ENCODE measurements around the gene JADE2. TPM values are rescaled to one million over a fixed set of nuclear protein-coding genes. Genes with fewer than 3 reads are reported as not detected.

The JADE2 gene
- polyA plus RNA-seq, 4 donors, result 9.9 to 13.1 (median 11.8) TPM

DNA sequence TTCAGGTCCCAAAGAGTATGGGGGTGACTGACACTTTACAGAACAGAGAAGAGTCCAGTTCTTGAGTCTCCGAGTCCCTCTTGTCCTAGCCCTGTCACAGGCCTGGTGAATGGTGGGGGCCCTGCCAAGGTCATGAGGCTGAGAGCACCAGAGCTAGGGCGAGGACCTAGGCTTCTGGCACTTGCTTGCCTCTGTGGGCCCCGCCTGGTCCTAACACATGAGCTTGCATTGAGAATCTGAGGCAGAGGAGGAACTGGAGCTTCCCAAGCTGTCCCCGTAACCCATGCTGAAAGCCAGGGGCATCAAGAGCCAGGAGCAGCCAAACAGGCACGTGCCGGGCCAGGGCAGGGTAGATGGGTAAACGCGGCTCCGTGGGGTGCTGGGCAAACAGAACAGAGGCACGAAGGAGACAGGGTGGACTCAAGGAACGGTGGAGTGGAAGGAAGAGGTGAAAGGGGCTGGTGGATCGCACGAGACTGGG is 41.3 kb downstream of the JADE2 start:
- DNase-seq (ENCODE audit: low read depth in 4 of 4, low spot score in 3 of 4), result no peak

DNA sequence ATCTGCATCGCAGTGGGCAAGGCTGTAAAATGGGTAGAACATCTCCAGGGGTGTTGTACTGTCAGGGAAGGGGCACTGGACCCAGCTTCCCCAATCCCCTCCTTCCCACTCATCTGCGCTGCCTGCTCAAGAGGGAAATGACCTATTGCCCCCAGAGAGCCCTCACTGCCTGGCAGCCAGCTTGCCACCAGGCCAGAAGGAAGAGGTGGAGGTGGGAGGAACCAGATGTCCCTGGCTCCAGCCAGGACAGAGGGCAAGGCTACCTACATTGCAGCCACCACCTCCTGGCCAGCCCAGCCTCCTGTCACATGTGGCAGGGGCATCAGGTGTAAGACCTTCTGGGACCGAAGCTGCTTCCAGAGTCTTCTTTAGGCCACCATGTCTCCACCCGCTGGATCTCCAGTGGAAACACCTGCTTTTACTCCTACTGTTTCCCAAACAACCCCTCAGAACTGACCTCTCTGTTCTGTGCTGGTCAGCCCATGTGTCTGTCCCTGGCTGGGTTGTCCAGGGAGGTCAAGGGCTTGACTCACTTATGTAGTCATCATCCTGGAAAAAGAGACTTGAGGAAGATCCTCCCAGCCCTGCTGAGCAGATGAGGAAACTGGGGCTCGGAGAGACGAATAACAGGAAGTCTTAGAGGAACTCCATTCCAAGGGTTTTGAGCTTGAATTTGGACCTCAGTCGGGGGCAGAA is 42.3 kb downstream of the JADE2 start:
- DNase-seq (ENCODE audit: low read depth in 4 of 4, low spot score in 3 of 4), result no peak

DNA sequence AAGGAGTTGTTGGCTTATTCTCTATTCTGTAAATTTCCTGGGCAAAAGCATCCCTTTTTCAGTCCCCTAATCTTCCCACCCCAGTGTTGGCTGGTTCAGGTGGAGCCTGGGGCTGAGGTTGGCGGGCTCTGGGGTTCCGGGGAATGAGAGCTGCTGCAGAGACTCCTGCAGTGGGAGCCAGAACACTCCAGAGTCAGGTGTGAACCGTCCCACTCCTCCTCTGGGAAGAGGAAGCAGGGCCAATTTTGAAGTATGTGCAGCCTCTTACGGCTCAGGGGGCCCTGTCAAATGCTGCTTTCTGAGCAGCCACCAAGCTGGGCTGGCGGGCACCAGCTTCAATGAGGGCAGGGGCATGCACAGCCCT is 42.8 kb downstream of the JADE2 start:
- no peak for DNase-seq (ENCODE audit: low read depth in 4 of 4, low spot score in 3 of 4)

DNA sequence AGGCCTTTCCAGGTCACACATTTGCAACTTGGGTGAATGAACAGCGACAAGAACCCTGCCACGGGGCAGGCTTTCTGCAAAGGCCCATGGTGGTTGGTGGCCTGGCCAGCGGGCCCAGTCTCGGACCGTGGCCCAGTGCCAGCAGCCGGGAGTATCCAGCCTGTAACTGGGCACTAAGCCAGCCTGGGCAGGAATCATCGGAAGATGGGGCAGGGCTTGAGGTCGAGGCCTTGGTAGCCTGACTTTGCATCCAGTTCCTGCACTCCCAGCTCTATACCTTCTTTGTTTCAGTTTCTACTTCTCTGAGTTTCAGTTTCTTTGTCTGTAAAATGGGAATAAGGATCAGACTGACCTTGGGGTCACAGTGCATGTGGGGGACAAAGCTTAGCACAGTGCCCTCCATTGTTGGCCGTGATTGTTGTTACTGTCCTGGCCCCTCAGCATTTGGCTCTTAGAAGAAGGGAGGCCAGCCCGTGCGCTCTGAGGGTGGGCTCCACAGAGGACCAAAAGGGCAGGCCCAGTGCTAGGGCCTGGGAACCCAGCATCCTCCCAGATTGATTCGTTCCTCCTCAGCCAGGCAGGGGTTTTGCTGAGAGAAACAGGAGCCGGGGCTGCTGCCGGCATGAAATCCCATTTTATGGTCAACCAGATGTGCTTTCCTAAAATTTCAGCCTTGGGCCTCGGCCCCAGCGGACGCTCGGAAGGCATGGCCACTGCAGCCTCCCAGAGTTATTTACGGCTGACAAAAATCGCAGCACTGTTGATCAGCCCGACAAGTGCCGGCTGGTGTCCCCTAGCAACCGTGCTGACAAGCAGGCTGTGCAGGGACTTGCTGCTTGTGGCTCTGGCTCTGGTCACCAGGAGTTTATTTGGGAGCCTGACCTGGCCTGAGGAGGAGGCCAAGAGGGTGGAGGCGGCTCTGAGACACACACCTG is 43.6 kb downstream of the JADE2 start:
- DNase-seq (ENCODE audit: low read depth in 4 of 4, low spot score in 3 of 4), result peak in 3 of 4 donors; percentile 50 to 69 (median 62)

DNA sequence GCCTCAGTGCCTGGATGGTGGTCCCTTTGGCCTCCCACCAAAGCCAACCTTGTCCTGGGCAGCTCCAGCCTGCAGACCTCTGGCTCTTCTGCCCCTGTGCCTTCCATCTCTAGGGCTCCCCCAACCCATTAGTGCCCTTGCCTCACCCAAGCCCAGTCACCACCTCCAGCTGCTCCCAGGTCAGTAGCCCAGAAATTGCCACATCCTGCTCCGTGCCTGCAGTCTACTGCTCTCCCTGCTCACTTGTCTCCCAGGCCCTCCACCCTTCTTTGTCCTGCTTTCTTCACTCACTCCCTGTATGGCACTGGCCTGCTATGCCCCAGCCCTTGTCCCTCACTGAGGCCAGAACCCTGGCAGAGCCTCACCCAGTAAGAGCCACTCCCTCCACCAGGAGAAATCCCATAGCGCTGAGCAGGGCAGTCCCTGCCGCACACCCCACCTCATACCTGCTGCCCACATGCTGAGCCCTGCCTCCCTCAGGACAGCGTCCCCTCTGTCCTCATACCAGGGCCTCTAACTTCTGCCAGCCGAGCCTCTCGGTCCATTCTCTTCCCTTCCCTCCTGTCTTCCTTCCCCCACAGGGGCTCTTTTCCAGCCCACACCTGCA is 44.4 kb downstream of the JADE2 start:
- no peak for DNase-seq (ENCODE audit: low read depth in 4 of 4, low spot score in 3 of 4)

DNA sequence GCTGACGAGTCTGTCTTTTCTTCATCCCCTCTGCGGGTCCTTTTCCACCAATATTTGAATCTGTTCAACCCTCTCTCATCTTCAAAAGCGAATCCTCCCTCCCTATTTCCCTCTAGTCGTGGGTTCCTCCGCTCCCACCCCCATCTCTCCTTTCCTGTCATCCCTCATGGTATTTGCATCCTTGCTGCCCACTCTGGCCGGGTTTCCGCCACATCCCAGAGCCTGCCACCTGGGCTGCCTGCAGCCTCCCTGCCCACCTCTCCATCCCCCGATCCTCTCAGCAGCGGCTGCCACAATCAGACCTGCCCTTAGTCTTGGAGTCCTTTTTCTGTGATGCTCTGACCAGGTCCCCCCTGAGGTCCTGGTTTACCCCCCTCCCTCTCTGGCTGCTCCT is 44.9 kb downstream of the JADE2 start:
- no peak for DNase-seq (ENCODE audit: low read depth in 4 of 4, low spot score in 3 of 4)

DNA sequence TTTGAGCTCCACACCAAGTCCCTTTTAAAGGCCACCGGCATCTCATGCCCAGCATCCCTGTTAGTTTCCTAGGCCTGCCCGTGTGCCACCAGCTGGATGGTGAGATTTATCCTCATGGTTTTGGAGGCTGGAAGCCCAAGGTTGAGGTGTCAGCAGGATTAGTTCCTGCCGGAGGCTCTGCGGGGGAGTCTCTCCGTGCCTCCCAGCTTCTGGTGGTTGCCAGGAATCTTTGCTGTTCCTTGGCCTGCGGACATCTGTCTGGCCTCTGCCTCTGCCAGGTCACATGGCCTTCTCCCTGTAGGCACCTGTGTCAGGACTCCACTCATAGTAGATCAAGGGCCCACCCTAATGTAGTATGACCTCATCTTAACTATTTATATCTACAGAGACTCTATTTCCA is 45.4 kb downstream of the JADE2 start:
- no peak for DNase-seq (ENCODE audit: low read depth in 4 of 4, low spot score in 3 of 4)

DNA sequence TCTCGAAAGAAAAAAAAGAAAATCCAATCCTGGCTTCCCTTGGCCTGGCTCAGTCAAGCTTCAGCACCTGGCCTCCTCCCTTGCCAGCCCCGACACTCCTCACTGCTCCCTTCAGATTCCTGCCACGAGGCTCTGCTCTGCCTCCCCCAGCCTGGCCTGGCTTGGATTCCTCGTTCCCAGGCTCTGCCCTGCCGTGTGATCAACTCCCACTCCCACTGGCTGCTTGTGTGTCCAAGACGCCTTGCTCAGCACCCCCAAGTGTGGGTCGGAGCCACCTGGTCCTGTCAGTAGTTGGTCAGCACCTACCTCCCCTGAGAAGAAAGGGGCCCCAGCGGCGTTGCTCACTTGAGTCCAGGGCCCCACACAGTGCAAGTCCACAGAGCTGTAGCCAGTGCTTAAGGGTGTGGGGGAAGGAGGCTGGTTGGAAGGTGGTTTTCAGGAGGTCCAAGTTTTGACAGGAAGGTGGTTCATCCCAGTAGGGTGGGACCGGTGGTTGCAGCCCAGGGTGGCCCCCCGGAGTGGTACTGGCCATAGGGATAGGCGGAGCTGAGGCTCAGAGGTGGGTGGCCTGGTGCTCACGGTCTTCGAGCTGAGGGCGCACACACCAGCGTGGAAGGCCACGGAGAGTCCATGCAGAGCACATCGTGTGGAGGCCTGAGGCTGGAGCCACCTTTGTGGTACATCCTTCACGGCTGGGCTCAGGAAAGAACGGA is 46.4 kb downstream of the JADE2 start:
- no peak for DNase-seq (ENCODE audit: low read depth in 4 of 4, low spot score in 3 of 4)

DNA sequence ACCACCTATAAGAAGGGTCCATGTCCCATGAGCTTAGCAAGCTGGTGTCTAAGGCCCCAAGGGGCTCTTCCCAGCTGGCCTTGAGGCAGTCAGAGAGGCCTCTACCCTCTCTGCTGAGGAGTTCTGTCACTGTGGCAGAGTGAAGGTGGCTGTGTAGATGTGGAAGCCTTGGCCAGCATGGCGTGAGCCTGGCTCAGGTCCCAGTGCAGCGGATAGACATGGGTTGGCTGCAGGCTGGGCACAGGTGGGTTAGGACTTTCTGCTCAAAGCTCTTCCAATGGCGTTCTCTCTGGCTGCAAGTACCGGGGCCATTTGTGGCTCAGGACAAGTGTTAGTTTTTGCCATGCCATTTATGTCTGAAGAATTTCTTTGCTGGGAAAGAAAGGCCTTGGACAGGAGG is 47.3 kb downstream of the JADE2 start:
- DNase-seq (ENCODE audit: low read depth in 4 of 4, low spot score in 3 of 4), result no peak

DNA sequence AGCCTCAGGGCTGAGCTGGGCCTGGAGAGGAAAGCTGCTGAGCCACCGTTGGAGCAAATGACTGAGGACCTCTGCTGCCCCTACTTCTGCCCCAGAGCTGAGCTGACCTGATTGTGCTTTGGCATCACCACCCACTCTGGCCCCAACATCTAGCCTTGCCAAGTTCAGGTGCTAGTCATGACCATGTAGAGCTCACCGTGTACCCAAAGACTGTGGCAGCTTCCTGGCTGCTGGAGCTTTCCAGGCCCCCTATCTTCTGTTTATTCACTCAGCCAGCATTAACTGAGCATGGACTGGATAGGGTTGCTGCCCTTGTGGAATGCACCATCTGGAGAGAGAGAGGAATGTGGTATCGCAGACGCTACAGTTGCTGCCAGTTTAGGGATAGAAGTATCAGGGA is 49.1 kb downstream of the JADE2 start:
- DNase-seq (ENCODE audit: low read depth in 4 of 4, low spot score in 3 of 4), result no peak

DNA sequence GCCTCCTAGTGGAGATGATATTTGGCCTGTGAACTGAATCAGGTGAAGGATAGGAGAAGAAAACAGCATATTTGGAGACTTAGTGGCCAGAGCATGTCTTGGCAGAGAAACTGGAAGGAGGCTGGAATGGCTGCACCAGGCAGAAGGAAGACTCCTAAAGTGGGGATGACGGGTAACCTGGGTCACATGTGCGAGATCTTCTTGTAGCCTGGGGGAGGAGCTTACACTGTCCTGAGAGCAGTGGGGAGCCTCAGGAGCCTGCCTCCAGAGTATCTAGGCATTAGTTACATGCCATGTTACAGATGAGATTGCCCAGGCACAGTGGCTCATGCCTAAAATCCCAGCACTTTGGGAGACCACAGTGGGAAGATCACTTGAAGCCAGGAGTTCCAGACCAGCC is 49.8 kb downstream of the JADE2 start:
- DNase-seq (ENCODE audit: low read depth in 4 of 4, low spot score in 3 of 4), result no peak

DNA sequence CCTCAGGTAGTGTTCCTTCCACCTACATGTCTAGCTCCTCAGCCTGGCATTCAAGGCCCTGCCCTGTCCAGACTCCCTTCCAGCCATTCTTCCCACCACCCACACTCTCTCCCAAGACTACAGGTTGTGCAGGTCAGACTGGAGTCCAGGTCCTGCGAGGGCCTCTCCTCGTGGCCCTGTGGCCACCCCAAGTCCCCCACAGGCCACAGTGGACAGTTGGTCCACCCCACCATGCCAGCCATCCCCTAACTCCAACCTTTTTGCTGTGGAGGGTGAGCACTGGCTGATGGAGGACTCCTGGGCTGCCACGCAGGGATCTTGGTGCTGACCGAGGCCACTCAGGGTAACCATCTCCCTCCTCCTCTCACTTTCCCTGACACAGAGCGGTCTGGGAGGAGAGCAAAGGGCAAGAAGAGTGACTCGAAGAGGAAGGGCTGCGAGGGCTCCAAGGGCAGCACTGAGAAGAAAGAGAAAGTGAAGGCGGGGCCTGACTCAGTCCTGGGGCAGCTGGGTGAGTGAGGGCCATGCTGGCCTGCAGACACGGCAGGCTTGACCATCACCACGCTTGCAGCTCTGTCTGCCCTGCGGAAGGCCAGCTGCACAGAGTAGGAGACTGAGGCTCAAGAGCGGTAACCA is 51.0 kb downstream of the JADE2 start:
- DNase-seq (ENCODE audit: low read depth in 4 of 4, low spot score in 3 of 4), result no peak

DNA sequence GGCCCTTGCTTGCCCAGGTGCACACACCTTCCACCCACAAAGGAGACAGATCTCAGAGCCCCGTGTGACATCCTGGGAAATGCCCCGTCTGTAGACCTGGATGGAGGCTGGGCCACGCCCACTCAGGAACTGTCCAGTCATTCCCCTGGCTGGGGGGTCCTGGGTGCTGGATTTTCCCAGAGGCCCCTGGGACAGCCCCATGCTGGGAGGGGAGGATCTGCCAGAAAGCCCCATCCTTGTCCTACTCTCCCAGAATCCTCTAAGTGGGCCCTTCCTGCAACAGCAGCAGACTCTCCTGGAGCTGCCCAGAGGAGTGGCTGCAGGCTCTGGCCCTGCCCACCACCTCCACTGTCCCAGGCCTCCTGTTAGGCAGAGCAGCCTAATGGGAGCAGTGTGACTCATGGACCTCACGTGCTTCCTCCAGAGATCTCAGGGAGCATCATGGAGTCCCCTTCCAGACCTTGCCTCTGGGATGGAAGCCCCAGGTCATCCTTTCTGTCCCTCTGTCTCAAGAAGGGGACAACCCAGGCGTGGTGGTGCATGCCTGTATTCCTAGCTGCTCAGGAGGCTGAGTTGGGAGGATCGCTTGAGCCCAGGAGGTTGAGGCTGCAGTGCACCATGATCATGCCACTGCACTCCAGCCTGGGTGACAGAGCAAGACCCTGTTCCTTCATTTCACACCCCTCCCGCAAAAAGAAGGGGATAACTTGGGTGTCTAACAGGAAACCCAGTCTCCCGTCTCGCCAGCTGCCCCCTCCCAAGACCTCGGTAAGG is 51.7 kb downstream of the JADE2 start:
- no peak for DNase-seq (ENCODE audit: low read depth in 4 of 4, low spot score in 3 of 4)

DNA sequence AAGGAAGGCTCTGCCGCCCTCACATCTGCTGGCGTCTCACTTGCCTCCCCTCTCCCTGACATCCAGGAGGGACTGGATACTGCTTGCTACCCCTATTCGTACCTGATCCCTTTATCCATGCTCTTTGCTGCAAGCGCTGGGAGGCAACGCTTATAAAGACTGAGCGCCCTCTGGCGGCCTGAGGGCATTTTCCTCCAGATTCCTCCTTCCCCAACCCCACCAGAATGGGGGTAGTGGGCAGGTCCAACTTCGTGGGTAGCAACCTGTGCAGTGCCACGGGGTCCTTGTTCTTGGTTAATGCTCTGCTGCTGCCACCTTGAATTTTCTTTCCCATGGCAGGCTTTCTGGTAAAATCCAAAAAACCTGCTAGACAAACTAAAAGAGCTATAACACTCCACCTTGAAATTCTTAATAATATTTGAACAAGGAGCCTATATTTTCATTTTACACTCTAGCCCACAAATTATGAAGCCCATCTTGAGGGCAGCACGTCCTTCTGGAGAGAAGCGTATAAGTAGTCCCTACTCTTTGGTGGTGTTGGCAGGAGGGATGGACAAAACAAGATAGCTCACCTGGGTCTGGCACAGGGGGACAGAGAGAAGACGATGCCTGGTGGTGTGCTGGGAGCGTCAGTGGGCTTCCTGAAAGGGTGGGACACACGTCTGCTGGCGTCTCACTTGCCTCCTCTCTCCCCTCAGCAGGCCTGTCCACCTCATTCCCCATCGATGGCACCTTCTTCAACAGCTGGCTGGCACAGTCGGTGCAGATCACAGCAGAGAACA is 52.5 kb downstream of the JADE2 start:
- DNase-seq (ENCODE audit: low read depth in 4 of 4, low spot score in 3 of 4), result peak; percentile 52 to 72 (median 66)

DNA sequence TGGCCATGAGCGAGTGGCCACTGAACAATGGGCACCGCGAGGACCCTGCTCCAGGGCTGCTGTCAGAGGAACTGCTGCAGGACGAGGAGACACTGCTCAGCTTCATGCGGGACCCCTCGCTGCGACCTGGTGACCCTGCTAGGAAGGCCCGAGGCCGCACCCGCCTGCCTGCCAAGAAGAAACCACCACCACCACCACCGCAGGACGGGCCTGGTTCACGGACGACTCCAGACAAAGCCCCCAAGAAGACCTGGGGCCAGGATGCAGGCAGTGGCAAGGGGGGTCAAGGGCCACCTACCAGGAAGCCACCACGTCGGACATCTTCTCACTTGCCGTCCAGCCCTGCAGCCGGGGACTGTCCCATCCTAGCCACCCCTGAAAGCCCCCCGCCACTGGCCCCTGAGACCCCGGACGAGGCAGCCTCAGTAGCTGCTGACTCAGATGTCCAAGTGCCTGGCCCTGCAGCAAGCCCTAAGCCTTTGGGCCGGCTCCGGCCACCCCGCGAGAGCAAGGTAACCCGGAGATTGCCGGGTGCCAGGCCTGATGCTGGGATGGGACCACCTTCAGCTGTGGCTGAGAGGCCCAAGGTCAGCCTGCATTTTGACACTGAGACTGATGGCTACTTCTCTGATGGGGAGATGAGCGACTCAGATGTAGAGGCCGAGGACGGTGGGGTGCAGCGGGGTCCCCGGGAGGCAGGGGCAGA is 53.3 kb downstream of the JADE2 start:
- no peak for DNase-seq (ENCODE audit: low read depth in 4 of 4, low spot score in 3 of 4)

DNA sequence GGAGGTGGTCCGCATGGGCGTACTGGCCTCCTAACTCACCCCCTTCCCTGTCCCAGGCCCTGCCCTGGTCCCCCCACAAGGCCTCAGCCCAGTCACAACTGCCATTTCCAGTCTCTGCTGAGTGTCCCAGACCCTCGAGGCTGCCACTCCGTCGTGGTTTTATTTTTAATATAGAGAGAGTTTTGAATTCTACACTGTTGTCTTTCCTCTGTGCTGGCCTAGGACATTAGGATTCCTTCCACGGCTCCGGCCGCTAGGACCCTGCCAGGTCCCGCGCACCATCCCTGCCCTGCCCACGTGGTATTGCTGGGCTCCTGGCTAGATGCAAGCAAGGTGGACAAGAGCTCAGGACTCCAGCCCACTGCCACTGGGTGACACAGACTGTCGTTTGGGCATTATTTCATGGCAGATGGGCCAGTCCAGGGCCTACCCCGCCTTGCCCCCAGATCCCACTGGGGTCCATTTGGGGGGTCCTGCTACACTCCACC is 53.9 kb downstream of the JADE2 start:
- no peak for DNase-seq (ENCODE audit: low read depth in 4 of 4, low spot score in 3 of 4)

DNA sequence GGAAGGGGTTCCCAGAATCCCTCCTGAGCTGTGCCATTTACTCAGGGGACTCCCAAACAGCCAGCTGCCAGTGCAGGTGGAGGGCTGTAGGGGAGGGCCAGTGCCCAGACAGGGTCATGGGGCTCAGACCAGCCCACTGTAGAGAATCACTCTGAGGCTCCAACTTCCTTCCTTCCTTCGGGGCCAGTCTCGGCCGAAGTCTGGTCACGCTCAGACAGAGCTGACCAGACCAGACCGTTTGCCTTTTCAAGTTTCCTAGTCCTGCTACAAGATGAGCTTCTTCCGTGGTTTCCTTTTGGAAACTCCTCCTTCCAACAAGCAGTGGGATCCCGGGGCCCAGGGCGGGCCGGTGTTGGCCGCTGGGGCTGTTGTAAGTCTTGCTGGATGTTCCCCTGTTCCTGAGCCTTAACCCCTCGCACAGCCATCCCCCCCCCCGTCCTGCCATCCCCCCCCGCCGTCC is 54.6 kb downstream of the JADE2 start:
- DNase-seq (ENCODE audit: low read depth in 4 of 4, low spot score in 3 of 4), result no peak
